ENCODE measurements around the gene RAD51B. TPM values are rescaled to one million over a fixed set of nuclear protein-coding genes. Genes with fewer than 3 reads are reported as not detected.

RAD51B gene
- total RNA-seq, 1 donor from 2014 or later = 38.6 TPM

- no peak overlapping the region for H3K27ac ChIP-seq (ENCODE audit: low read depth, low read length)
- H3K9me3 ChIP-seq (ENCODE audit: control insufficient read depth in 3 of 3, low read length in 3 of 3) = no peaks in the 10 kb centered on the region
- no peaks in the 10 kb centered on the region for H3K27me3 ChIP-seq (ENCODE audit: control insufficient read depth in 3 of 3, insufficient read depth in 3 of 3, low read length in 3 of 3)
- H3K4me3 ChIP-seq (ENCODE audit: low read length in 3 of 3) = no peak overlapping the region
- no peaks in the 10 kb centered on the region for H3K4me1 ChIP-seq (ENCODE audit: control insufficient read depth in 3 of 3, insufficient read depth in 3 of 3, low read length in 3 of 3)
- H3K36me3 ChIP-seq (ENCODE audit: control insufficient read depth in 3 of 3, insufficient read depth in 3 of 3, low read length in 3 of 3) = peaks cover 0 to 3% (median 0%) of the 10 kb centered on the region in 3 donors
- H3K9ac ChIP-seq (ENCODE audit: low read depth in 1 of 3, low read length in 3 of 3) = no peak overlapping the region
Measured at GRCh38 chr14:67831113-67831512, 11.5 kb downstream of the RAD51B start.

- Histone ChIP-seq H3K36me3 (ENCODE audit: control insufficient read depth in 3 of 3, insufficient read depth in 3 of 3, low read length in 3 of 3) (no peaks in the 10 kb centered on the region), H3K4me3 (ENCODE audit: low read length in 3 of 3) (no peak overlapping the region), H3K4me1 (ENCODE audit: control insufficient read depth in 3 of 3, insufficient read depth in 3 of 3, low read length in 3 of 3) (no peaks in the 10 kb centered on the region), H3K27ac (ENCODE audit: low read depth, low read length) (no peak overlapping the region), H3K27me3 (ENCODE audit: control insufficient read depth in 3 of 3, insufficient read depth in 3 of 3, low read length in 3 of 3) (no peaks in the 10 kb centered on the region), H3K9ac (ENCODE audit: low read depth in 1 of 3, low read length in 3 of 3) (no peak overlapping the region), H3K9me3 (ENCODE audit: control insufficient read depth in 3 of 3, low read length in 3 of 3) (no peaks in the 10 kb centered on the region)
Measured at GRCh38 chr14:67833403-67833802, 13.8 kb downstream of the RAD51B start.

GRCh38 chr14:67835596-67835995, 16.0 kb downstream of the RAD51B start:
- H3K27ac ChIP-seq (ENCODE audit: low read depth, low read length) = no peak overlapping the region
- H3K9me3 ChIP-seq (ENCODE audit: control insufficient read depth in 3 of 3, low read length in 3 of 3) = no peaks in the 10 kb centered on the region
- no peak overlapping the region for H3K4me3 ChIP-seq (ENCODE audit: low read length in 3 of 3)
- no peaks in the 10 kb centered on the region for H3K4me1 ChIP-seq (ENCODE audit: control insufficient read depth in 3 of 3, insufficient read depth in 3 of 3, low read length in 3 of 3)
- H3K9ac ChIP-seq (ENCODE audit: low read depth in 1 of 3, low read length in 3 of 3) = no peak overlapping the region
- H3K36me3 ChIP-seq (ENCODE audit: control insufficient read depth in 3 of 3, insufficient read depth in 3 of 3, low read length in 3 of 3) = no peaks in the 10 kb centered on the region
- no peaks in the 10 kb centered on the region for H3K27me3 ChIP-seq (ENCODE audit: control insufficient read depth in 3 of 3, insufficient read depth in 3 of 3, low read length in 3 of 3)

- no peak overlapping the region for H3K4me3 ChIP-seq (ENCODE audit: low read length in 3 of 3)
Measured at GRCh38 chr14:67837011-67837624, 17.5 kb downstream of the RAD51B start.

GRCh38 chr14:67846029-67846610, 26.5 kb downstream of the RAD51B start:
- Histone ChIP-seq H3K36me3 (ENCODE audit: control insufficient read depth in 3 of 3, insufficient read depth in 3 of 3, low read length in 3 of 3) (no peaks in the 10 kb centered on the region), H3K27me3 (ENCODE audit: control insufficient read depth in 3 of 3, insufficient read depth in 3 of 3, low read length in 3 of 3) (no peaks in the 10 kb centered on the region), H3K4me1 (ENCODE audit: control insufficient read depth in 3 of 3, insufficient read depth in 3 of 3, low read length in 3 of 3) (no peaks in the 10 kb centered on the region), H3K4me3 (ENCODE audit: low read length in 3 of 3) (no peak overlapping the region), H3K9ac (ENCODE audit: low read depth in 1 of 3, low read length in 3 of 3) (no peak overlapping the region), H3K27ac (ENCODE audit: low read depth, low read length) (no peak overlapping the region), H3K9me3 (ENCODE audit: control insufficient read depth in 3 of 3, low read length in 3 of 3) (no peaks in the 10 kb centered on the region)

More at GRCh38 chr14:67837011-67837624, 17.5 kb downstream of the RAD51B start:
- no peaks in the 10 kb centered on the region for H3K4me1 ChIP-seq (ENCODE audit: control insufficient read depth in 3 of 3, insufficient read depth in 3 of 3, low read length in 3 of 3)
- H3K9me3 ChIP-seq (ENCODE audit: control insufficient read depth in 3 of 3, low read length in 3 of 3) = no peaks in the 10 kb centered on the region
- H3K27me3 ChIP-seq (ENCODE audit: control insufficient read depth in 3 of 3, insufficient read depth in 3 of 3, low read length in 3 of 3) = no peaks in the 10 kb centered on the region
- H3K27ac ChIP-seq (ENCODE audit: low read depth, low read length) = no peak overlapping the region
- no peaks in the 10 kb centered on the region for H3K36me3 ChIP-seq (ENCODE audit: control insufficient read depth in 3 of 3, insufficient read depth in 3 of 3, low read length in 3 of 3)
- no peak overlapping the region for H3K9ac ChIP-seq (ENCODE audit: low read depth in 1 of 3, low read length in 3 of 3)

- Histone ChIP-seq H3K4me3 (ENCODE audit: low read length in 3 of 3) (no peak overlapping the region), H3K27me3 (ENCODE audit: control insufficient read depth in 3 of 3, insufficient read depth in 3 of 3, low read length in 3 of 3) (no peaks in the 10 kb centered on the region), H3K27ac (ENCODE audit: low read depth, low read length) (no peak overlapping the region), H3K36me3 (ENCODE audit: control insufficient read depth in 3 of 3, insufficient read depth in 3 of 3, low read length in 3 of 3) (no peaks in the 10 kb centered on the region), H3K9me3 (ENCODE audit: control insufficient read depth in 3 of 3, low read length in 3 of 3) (no peaks in the 10 kb centered on the region), H3K4me1 (ENCODE audit: control insufficient read depth in 3 of 3, insufficient read depth in 3 of 3, low read length in 3 of 3) (no peaks in the 10 kb centered on the region), H3K9ac (ENCODE audit: low read depth in 1 of 3, low read length in 3 of 3) (no peak overlapping the region)
Measured at GRCh38 chr14:67850066-67850830, 30.7 kb downstream of the RAD51B start.

GRCh38 chr14:67851785-67852410, 32.3 kb downstream of the RAD51B start:
- no peaks in the 10 kb centered on the region for H3K9me3 ChIP-seq (ENCODE audit: control insufficient read depth in 3 of 3, low read length in 3 of 3)
- H3K4me3 ChIP-seq (ENCODE audit: low read length in 3 of 3) = no peak overlapping the region
- no peak overlapping the region for H3K27ac ChIP-seq (ENCODE audit: low read depth, low read length)
- H3K27me3 ChIP-seq (ENCODE audit: control insufficient read depth in 3 of 3, insufficient read depth in 3 of 3, low read length in 3 of 3) = no peaks in the 10 kb centered on the region
- no peaks in the 10 kb centered on the region for H3K4me1 ChIP-seq (ENCODE audit: control insufficient read depth in 3 of 3, insufficient read depth in 3 of 3, low read length in 3 of 3)
- H3K9ac ChIP-seq (ENCODE audit: low read depth in 1 of 3, low read length in 3 of 3) = no peak overlapping the region
- H3K36me3 ChIP-seq (ENCODE audit: control insufficient read depth in 3 of 3, insufficient read depth in 3 of 3, low read length in 3 of 3) = no peaks in the 10 kb centered on the region

GRCh38 chr14:67852926-67853604, 33.5 kb downstream of the RAD51B start:
- H3K27ac ChIP-seq (ENCODE audit: low read depth, low read length) = no peak overlapping the region

GRCh38 chr14:67853715-67854114, 34.1 kb downstream of the RAD51B start:
- no peak overlapping the region for H3K27ac ChIP-seq (ENCODE audit: low read depth, low read length)
- H3K9ac ChIP-seq (ENCODE audit: low read depth in 1 of 3, low read length in 3 of 3) = no peak overlapping the region
- H3K36me3 ChIP-seq (ENCODE audit: control insufficient read depth in 3 of 3, insufficient read depth in 3 of 3, low read length in 3 of 3) = no peaks in the 10 kb centered on the region
- H3K27me3 ChIP-seq (ENCODE audit: control insufficient read depth in 3 of 3, insufficient read depth in 3 of 3, low read length in 3 of 3) = no peaks in the 10 kb centered on the region
- H3K9me3 ChIP-seq (ENCODE audit: control insufficient read depth in 3 of 3, low read length in 3 of 3) = no peaks in the 10 kb centered on the region
- H3K4me1 ChIP-seq (ENCODE audit: control insufficient read depth in 3 of 3, insufficient read depth in 3 of 3, low read length in 3 of 3) = no peaks in the 10 kb centered on the region
- no peak overlapping the region for H3K4me3 ChIP-seq (ENCODE audit: low read length in 3 of 3)

More at GRCh38 chr14:67852926-67853604, 33.5 kb downstream of the RAD51B start:
- no peaks in the 10 kb centered on the region for H3K4me1 ChIP-seq (ENCODE audit: control insufficient read depth in 3 of 3, insufficient read depth in 3 of 3, low read length in 3 of 3)
- H3K27me3 ChIP-seq (ENCODE audit: control insufficient read depth in 3 of 3, insufficient read depth in 3 of 3, low read length in 3 of 3) = no peaks in the 10 kb centered on the region
- H3K36me3 ChIP-seq (ENCODE audit: control insufficient read depth in 3 of 3, insufficient read depth in 3 of 3, low read length in 3 of 3) = no peaks in the 10 kb centered on the region
- H3K9ac ChIP-seq (ENCODE audit: low read depth in 1 of 3, low read length in 3 of 3) = no peak overlapping the region
- no peak overlapping the region for H3K4me3 ChIP-seq (ENCODE audit: low read length in 3 of 3)
- no peaks in the 10 kb centered on the region for H3K9me3 ChIP-seq (ENCODE audit: control insufficient read depth in 3 of 3, low read length in 3 of 3)
